Smooth muscle cell (in vitro differentiated cells): Measurements from ENCODE around the gene SCYGR6. TPM values are rescaled to one million over a fixed set of nuclear protein-coding genes. Genes with fewer than 3 reads are reported as not detected.

Experiments used
- DNase-seq: peaks from one replicate; lab custom pipeline; 2025; ENCODE audit not compliant: unreplicated experiment; lab: John Stamatoyannopoulos, UW
- H2AFZ ChIP-seq: fragments of 200-600 bp; sonication (generic); 2 replicates; pipeline ENCODE4 v1.6.0; 2016; ENCODE audit warnings: antibody characterized with exemption, low read depth, mild to moderate bottlenecking
- H3F3A ChIP-seq: fragments of 200-600 bp; sonication (generic); 2 replicates; pipeline ENCODE4 v1.6.0; 2017; ENCODE audit warnings: antibody characterized with exemption, low read depth
- H3K27ac ChIP-seq: fragments of 200-600 bp; sonication (generic); 2 replicates; pipeline ENCODE4 v1.5.1; 2016; ENCODE audit warnings: low read depth, mild to moderate bottlenecking
- H3K27me3 ChIP-seq: fragments of 200-600 bp; sonication (generic); 2 replicates; pipeline ENCODE4 v1.6.1; 2016; ENCODE audit warnings: low read depth, mild to moderate bottlenecking
- H3K36me3 ChIP-seq: fragments of 200-600 bp; sonication (generic); 2 replicates; pipeline ENCODE4 v1.5.1; 2016; ENCODE audit warnings: low read depth
- H3K4me1 ChIP-seq: fragments of 200-600 bp; sonication (generic); 2 replicates; pipeline ENCODE4 v1.5.1; 2016; ENCODE audit warnings: low read depth
- H3K4me2 ChIP-seq: fragments of 200-600 bp; sonication (generic); 2 replicates; pipeline ENCODE4 v1.6.0; 2016; ENCODE audit warnings: mild to moderate bottlenecking
- H3K4me3 ChIP-seq: fragments of 200-600 bp; sonication (generic); 2 replicates; pipeline ENCODE4 v1.5.1; 2016; ENCODE audit warnings: mild to moderate bottlenecking
- H3K79me2 ChIP-seq: fragments of 200-600 bp; sonication (generic); 2 replicates; pipeline ENCODE4 v1.6.0; 2016; ENCODE audit warnings: low read depth, mild to moderate bottlenecking
- H3K9ac ChIP-seq: fragments of 200-600 bp; sonication (generic); 2 replicates; pipeline ENCODE4 v1.6.0; 2016; ENCODE audit warnings: low read depth
- H3K9me3 ChIP-seq: fragments of 200-600 bp; sonication (generic); replicated peaks from 2 replicates; pipeline ENCODE4 v1.5.1; 2016; ENCODE audit warnings: low read depth
- H4K20me1 ChIP-seq: fragments of 200-600 bp; sonication (generic); 2 replicates; pipeline ENCODE4 v1.6.0; 2016; ENCODE audit warnings: low read depth
- WGBS: methylation state at CpG from one replicate; pipeline ENCODE4 v1.1.7; 2016; ENCODE audit warnings: low lambda C conversion rate; 5-methylcytosine and 5-hydroxymethylcytosine counted together
- polyA plus RNA-seq: library from polyadenylated mRNA; unstranded; fragments of >200 nt; fragmentation: Nextera tagmentation; extraction: Ambion mirVana; gene quantifications from 2 replicates; pipeline ENCODE4 v1.2.1, GENCODE V29; 2016
- total RNA-seq: library from RNA; depleted of rRNA; stranded (reverse); fragments of >200 nt; gene quantifications from 2 replicates; pipeline ENCODE4 v1.2.3, GENCODE V29; 2014
- TF ChIP-seq, protein P1 (sequence below): fragments of 200-600 bp; sonication (generic); IDR thresholded peaks from 2 replicates; pipeline ENCODE4 v1.5.1; 2017; ENCODE audit warnings: borderline replicate concordance, mild to moderate bottlenecking, antibody characterized with exemption; ENCODE audit not compliant: insufficient read depth, poor library complexity, severe bottlenecking

SCYGR6 gene
- total and polyA plus RNA-seq, 2 experiments from 2014 or later = not detected

DNA sequence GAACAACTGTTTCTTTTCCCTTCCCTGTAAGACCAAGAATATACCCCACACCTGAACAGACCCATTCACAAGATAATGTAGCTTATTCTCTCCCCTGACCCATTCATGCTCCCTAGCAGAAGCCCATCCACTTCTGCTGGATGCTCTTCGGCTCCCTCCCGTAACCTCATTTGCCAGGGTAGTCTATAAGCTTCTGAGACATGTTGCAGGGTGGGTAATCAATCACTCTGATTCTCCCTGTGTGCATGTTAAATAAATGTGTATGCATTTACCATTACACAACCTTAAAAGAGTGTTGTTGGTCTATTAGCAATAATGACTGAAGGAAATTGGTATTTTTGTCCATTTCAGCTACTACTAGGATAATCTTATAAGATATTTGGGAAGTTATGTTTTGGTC is 8.1 kb downstream of the SCYGR6 start:
- H3K9me3 ChIP-seq = no peaks in the 10 kb centered on the region
- H3F3A ChIP-seq = no peaks in the 10 kb centered on the region
- WGBS = 96% methylated on average over 2 of the region's 2 CpGs
- TF ChIP-seq, protein P1, sequence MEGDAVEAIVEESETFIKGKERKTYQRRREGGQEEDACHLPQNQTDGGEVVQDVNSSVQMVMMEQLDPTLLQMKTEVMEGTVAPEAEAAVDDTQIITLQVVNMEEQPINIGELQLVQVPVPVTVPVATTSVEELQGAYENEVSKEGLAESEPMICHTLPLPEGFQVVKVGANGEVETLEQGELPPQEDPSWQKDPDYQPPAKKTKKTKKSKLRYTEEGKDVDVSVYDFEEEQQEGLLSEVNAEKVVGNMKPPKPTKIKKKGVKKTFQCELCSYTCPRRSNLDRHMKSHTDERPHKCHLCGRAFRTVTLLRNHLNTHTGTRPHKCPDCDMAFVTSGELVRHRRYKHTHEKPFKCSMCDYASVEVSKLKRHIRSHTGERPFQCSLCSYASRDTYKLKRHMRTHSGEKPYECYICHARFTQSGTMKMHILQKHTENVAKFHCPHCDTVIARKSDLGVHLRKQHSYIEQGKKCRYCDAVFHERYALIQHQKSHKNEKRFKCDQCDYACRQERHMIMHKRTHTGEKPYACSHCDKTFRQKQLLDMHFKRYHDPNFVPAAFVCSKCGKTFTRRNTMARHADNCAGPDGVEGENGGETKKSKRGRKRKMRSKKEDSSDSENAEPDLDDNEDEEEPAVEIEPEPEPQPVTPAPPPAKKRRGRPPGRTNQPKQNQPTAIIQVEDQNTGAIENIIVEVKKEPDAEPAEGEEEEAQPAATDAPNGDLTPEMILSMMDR = no peak
- H3K27ac ChIP-seq = no peak overlapping the region
- no peaks in the 10 kb centered on the region for H3K27me3 ChIP-seq
- H4K20me1 ChIP-seq = no peaks in the 10 kb centered on the region
- H3K36me3 ChIP-seq = no peaks in the 10 kb centered on the region
- no peaks in the 10 kb centered on the region for H3K79me2 ChIP-seq
- no peak overlapping the region for H3K4me2 ChIP-seq
- H3K9ac ChIP-seq = no peak overlapping the region
- no peak overlapping the region for H3K4me3 ChIP-seq
- no peak for DNase-seq
- no peak overlapping the region for H2AFZ ChIP-seq
- H3K4me1 ChIP-seq = peaks cover 4% of the 10 kb centered on the region

GRCh38 chr2:227713291-227713690 is 11.3 kb downstream of the SCYGR6 start:
- no peaks in the 10 kb centered on the region for H3K36me3 ChIP-seq
- DNase-seq = no peak

GRCh38 chr2:227710986-227711385 is 13.6 kb downstream of the SCYGR6 start:
- TF ChIP-seq, protein P1 = no peak
- WGBS = 93% methylated on average over 7 of the region's 7 CpGs
- no peaks in the 10 kb centered on the region for H3K4me1 ChIP-seq
- no peaks in the 10 kb centered on the region for H3K27me3 ChIP-seq
- no peak overlapping the region for H3K9ac ChIP-seq
- H3F3A ChIP-seq = no peaks in the 10 kb centered on the region
- no peak overlapping the region for H3K4me2 ChIP-seq
- H2AFZ ChIP-seq = no peak overlapping the region
- H3K9me3 ChIP-seq = no peaks in the 10 kb centered on the region
- H3K79me2 ChIP-seq = no peaks in the 10 kb centered on the region
- DNase-seq = no peak
- H3K4me3 ChIP-seq = no peak overlapping the region
- no peaks in the 10 kb centered on the region for H3K36me3 ChIP-seq
- no peak overlapping the region for H3K27ac ChIP-seq
- H4K20me1 ChIP-seq = no peaks in the 10 kb centered on the region

More at GRCh38 chr2:227713291-227713690, 11.3 kb downstream of the SCYGR6 start:
- WGBS = 100% methylated on average over 1 of the region's 1 CpG
- H3K4me2 ChIP-seq = no peak overlapping the region
- H2AFZ ChIP-seq = no peak overlapping the region
- no peaks in the 10 kb centered on the region for H3K9me3 ChIP-seq
- no peaks in the 10 kb centered on the region for H3K79me2 ChIP-seq
- H3K4me1 ChIP-seq = peaks cover 4% of the 10 kb centered on the region
- H4K20me1 ChIP-seq = no peaks in the 10 kb centered on the region
- no peaks in the 10 kb centered on the region for H3K27me3 ChIP-seq
- no peaks in the 10 kb centered on the region for H3F3A ChIP-seq
- no peak overlapping the region for H3K27ac ChIP-seq
- H3K4me3 ChIP-seq = no peak overlapping the region
- TF ChIP-seq, protein P1 = no peak
- H3K9ac ChIP-seq = no peak overlapping the region

GRCh38 chr2:227707390-227707789 is 17.2 kb downstream of the SCYGR6 start:
- TF ChIP-seq, protein P1 = no peak
- no peaks in the 10 kb centered on the region for H3K79me2 ChIP-seq
- WGBS = 81% methylated on average over 6 of the region's 6 CpGs
- H3K4me3 ChIP-seq = no peak overlapping the region
- no peak for DNase-seq
- no peaks in the 10 kb centered on the region for H3K27me3 ChIP-seq
- H3K9me3 ChIP-seq = no peaks in the 10 kb centered on the region
- H3K27ac ChIP-seq = no peak overlapping the region
- H2AFZ ChIP-seq = no peak overlapping the region
- H3K4me2 ChIP-seq = no peak overlapping the region
- H4K20me1 ChIP-seq = no peaks in the 10 kb centered on the region
- H3F3A ChIP-seq = no peaks in the 10 kb centered on the region
- no peak overlapping the region for H3K9ac ChIP-seq
- no peaks in the 10 kb centered on the region for H3K4me1 ChIP-seq
- no peaks in the 10 kb centered on the region for H3K36me3 ChIP-seq
